PC-3 (cell line): Measurements from ENCODE around the gene RBM12.

Source experiments
- CTCF ChIP-seq: fragments of 300-600 bp; sonication (generic); conservative IDR thresholded peaks from 2 replicates; pipeline ENCODE4 v1.5.1; 2017; ENCODE audit warnings: antibody characterized with exemption, low read depth, mild to moderate bottlenecking, low read length
- EZH2 ChIP-seq: fragments of 300-600 bp; sonication (generic); IDR thresholded peaks from one replicate; pipeline ENCODE4 v1.6.1; 2017; ENCODE audit warnings: antibody characterized with exemption, mild to moderate bottlenecking, low read length; ENCODE audit not compliant: unreplicated experiment

GRCh38 chr20:35610833-35611427 lies 53.8 kb downstream of the RBM12 start:
- TF ChIP-seq CTCF = no peak
- TF ChIP-seq EZH2 = no peak
